Right renal cortex interstitium (tissue), 3 donors: ENCODE data around the gene POMZP3. TPM values are rescaled to one million over a fixed set of nuclear protein-coding genes. Genes with fewer than 3 reads are reported as not detected.
"Not testable (repeated sequence)": the region's sequence is repeated elsewhere in the genome, so short reads cannot be mapped to it uniquely, and the experiment has no call there.

Experiments
- DNase-seq, 3 donors: peaks; one replicate each; pipeline ENCODE4 v3.0.0-alpha.2; 2013; ENCODE audit warnings: low read depth in 3 of 3, low spot score in 2 of 3
- polyA plus RNA-seq, 3 donors: library from polyadenylated mRNA; unstranded; fragments of 120-200 nt; gene quantifications; one replicate each; pipeline ENCODE4 v1.2.1, GENCODE V29; 2013; ENCODE audit not compliant: insufficient read length in 3 of 3

The POMZP3 gene
- 10 to 100 TPM; 12.5 to 21.6 (median 14.4) TPM for polyA plus RNA-seq

DNA sequence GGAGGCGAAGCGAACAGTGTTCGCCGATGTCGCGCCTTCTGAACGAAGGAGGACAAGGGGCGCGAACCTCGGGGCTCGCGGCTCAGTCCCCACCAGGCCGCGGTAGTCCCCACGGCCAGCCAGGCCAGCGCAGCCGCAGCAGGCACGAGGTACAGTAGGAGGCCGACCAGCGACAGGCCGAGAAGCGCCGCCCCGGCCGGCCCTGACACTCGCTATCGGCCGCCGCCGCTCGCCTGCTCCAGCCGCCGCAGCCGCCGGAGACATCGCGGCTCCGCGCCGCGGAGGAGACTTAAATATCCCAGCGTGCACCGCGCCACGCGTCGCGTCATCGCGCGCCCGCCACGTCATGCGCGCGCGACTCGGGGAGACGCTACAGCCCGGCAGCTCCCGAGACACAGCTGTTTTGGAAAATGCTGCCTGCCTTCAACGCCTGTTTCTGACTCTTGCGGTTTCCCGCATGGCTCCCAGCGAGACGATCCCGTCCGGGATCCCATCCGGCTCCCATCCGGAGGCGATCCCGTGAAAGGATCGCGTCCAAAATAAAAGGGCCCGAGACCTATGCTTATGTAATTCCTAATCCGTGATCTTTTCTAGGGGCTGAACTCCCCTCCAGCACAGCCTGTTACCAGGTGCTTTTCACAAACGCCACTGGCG lies at the start of gene POMZP3:
Gene POMZP3, minus strand, starts transcription at position 291 of the 654 bp plus-strand sequence. CDS start 1,215 bp downstream, outside the sequence.
- peak in 2 of 3 donors; percentile 15 to 25 for DNase-seq

DNA sequence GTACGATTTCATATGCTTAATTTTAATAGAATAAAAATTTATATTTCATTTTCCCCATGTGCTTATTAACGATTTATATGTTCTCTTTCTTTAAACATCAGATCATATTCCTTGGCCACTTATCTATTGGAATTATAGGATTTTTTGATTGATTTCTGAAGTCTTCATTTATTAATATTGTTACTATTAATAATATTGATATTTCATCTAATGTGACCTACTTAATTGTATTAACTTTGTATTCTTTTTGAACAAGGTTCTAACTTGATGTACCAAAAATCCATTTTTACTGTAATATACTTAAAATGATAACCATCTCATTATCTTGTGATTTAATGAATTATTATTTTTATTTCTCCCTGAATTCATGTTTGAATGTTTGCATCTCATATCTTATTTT lies 48.7 kb upstream of the POMZP3 start:
- not testable (repeated sequence) for DNase-seq

DNA sequence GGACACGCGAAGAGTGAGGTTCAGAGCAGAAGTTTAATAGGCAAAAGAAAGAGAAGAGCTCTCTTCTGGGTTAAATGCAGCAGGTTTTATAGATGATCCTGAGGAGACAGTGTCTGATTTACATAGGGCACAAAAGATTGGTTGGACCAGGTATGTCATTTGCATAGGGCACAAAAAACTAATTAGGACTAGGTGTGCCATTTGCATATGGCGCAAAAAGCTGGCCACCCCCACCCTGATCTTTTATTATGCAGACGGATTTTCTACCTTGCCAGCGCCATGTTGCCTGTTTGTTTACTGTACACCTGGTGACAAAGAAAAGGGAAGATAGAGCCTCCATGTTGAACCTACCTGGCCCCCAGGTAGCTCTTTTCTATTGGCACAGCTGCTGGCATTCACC lies 46.3 kb upstream of the POMZP3 start:
- not testable (repeated sequence) for DNase-seq

DNA sequence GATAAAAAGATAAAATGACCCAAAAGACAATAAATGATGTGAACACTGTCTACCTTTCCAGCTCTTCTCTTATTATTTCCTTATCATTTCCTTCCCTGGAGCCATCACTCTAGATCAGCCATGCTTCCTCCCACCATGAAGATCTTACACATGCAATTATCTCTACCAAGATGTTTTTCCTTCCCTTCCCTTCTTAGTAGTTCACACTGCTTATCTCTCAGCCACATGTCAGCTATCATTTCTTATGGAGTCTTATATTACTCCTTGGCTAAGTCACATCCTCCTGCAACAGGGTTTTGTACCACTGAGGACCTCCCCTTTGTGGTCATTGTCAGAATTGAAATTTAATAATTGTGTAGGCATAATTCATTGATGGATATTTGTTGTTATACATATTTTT lies 32.1 kb upstream of the POMZP3 start:
- DNase-seq = not testable (repeated sequence)

DNA sequence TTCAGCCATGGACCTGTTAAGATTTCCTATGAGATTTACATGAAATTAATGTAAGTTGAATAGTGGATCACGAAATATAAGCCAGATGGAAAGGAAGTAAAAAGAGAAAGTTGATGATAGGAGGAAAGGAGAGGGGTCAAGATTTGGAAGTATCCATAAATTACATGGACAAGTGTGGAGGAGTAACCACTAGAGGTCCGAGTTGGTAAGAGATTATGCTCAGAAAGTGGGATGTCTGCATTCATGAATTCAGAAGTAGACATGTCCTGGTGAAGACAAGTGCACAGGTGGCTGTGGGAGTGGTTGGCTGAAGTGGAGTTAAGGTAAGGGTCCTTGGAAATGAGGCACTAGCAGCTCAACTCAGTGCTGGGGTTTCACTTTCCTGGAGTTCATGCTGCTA lies 29.3 kb upstream of the POMZP3 start:
- DNase-seq = not testable (repeated sequence)

DNA sequence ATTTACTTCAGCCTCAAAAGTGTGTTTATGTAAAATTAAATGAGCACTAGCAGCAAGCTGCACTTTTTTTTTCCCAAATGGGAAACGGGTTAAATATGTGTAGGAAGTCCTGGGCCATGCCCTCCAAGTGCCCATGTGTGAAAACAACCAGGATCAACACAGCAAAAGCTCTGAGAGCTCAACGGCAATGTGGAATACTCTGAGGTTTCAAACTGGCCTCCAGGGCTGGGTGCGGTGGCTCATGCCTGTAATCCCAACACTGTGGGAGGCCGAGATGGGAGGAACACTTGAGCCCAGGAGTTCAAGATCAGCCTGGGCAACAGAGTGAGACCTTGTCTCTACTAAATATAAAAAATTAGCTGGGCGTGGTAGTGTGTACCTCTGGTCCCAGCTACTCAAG lies 15.5 kb upstream of the POMZP3 start:
- DNase-seq = not testable (repeated sequence)

DNA sequence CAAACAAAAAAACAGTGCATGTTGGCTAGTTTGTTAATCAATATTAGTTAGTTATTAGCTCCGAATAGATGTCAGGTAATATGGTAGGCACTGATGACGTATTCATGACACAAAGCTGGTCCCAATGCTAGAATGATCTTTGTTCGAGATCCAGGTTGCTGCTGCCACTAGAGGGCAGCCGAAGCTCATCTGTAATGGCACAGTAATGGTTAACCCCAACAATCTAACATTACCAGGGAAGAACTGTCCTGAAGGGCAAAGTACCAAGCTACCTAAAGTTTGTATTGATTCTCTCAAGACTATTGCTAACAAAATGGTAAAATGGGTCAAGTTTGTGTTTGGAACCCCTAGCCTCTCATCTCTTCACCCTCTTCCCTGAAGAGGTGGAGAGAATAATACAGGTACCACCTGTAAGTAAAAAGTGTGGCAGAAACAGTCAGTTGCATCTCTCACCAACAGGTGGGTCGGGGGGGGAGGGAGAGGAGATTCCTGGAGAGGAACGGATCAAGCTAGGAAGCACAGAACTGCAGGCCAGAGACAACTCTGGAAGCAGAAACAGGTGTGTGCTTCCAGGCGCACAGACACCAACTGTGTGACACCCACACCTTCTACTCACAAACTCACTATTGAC lies 10.1 kb upstream of the POMZP3 start:
- not testable (repeated sequence) for DNase-seq

DNA sequence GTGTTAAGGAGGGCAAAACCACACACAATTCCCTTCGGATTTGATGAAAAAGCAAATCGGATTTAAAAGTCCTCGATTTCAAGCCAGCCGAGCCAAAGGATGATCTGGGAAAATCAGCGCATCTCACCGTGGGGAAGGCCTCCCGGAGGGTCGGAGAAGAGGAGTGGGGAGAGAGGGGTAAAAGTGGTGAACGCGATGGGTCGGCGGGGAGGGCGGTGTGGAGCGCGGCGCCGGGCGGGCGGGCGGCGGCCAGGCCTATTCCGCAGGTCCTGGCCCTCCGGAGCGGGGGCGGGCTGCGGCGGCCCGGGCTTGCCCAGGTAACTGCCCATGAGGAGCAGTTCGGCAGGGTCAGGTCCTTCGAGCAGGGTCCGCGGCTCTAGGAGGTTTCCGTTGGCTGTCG lies 498 bp downstream of the POMZP3 start:
- DNase-seq = peak in 1 of 3 donors; percentile 1

DNA sequence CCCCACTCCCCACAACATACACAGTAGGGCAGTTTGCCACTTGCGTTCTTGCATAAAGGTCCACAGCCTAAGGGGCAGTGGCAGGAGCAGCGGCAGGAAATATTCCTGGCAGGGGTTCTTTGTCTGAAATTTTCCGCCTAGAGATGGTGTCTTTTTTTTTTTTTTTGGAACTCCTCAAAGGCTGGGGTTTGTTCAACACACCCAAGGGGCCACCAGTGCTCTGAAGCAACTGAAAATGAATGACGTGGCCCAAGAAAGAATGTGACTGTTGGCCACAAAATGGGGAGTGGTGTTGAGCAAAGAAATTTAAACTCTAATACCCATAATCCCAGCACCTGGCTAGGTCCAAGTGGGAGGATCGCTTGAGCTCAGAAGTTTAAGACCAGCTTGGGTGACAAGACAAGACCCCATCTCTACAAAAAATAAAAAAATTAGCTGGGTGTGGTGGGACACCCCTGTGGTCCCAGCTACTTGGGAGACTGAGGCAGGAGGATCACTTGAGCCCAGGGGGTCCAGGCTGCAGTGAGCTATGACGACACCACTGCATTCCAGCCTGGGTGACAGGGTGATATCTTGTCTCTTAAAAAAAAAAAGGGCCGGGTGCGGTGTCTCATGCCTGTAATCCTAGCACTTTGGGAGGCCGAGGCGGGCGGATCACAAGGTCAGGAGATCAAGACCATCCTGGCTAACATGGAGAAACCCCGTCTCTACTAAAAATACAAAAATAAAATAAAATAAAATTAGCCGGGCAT lies 7.5 kb downstream of the POMZP3 start:
- not testable (repeated sequence) for DNase-seq

DNA sequence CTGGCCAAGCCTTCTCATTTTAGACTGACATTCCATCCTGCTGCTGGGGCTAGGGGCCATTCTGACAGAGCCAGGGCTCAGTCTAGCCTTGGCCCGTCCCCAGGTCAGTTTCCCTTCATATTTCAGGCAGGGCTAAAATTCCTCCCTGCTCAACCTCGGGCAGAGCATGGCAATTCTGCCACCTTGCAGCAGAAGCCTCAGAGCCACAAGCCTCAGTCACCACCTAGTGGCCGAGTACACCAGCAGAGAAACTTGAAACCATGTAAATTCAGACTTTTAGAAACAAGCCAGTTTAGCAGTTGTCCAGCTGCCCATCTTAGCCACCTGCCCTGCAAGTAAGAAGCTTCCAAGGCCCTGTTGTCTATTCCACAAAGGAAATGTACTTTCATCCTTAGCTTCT lies 13.3 kb downstream of the POMZP3 start:
- not testable (repeated sequence) for DNase-seq

DNA sequence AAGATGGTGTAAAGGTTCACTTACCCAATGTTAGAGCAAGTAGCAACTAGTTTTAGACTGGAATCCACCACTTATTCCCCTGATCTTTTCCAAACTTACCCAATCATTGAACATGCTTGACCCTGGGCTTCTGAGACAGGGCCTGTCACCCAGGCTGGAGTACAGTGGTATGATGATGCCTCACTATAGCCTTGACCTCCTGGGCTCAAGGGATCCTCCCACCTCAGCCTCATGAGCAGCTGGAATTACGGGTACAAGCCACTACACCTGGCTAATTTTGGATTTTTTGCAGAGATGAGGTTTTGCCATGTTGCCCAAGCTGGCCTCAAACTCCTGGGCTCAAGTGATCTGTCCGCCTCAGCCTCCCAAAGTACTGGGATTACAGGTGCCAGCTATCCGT lies 14.8 kb downstream of the POMZP3 start:
- DNase-seq = not testable (repeated sequence)

DNA sequence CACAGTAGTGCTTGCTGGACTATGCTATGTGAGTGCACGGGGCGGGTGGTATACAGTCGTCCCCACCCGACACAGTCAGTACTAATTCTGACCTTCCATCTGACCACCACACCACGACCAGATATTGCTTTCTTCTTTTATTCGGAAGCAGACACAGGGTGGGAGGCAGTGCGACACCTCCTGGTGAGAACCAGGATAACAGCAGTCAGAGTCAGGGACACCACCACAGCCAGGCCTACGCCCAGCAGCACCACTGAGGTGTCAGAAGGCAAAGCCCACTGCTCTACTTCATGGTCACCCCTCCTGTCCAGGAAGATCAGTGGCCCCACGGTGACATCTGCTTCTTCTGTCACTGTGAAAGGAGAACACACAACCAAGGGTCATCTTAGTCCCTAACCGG lies 17.2 kb downstream of the POMZP3 start:
- DNase-seq = not testable (repeated sequence)

DNA sequence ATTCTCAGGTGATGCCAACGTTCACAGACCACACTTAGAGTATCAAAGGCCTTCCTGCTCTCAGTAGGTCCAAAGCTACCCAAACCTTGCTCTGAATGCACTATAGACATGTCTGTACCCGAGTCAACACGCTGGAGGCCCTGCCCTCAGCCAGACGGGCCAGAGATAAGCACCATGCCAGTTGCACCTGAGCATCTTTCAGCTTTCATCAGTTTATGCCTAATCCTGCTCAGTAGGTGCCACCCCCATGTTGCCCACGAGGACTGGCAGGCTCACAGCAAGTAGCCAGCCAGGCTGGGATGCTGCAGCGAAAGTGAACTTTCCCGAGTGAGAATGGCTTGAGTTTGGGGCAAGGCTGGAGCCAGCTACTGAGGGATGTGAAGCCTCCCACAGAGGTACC lies 18.6 kb downstream of the POMZP3 start:
- not testable (repeated sequence) for DNase-seq

DNA sequence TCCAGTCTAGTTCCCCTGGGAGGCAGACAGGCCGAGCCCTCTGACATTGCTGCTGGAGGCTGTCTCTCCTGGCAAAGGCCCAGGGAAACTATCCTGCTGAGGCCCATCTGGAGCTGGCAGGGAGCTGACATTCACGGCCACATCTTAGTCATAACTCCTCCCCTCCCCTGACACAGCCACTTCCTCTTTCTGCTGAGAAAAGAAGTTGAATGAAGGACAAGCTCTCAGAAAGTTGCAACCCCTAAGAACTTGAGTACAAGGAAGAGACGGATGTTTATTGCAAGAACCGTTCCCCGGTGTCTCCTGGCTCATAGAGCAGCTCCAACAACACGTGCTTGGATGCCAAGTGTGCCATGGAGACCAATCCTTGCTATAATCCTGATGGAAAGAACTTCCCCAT lies 21.1 kb downstream of the POMZP3 start:
- not testable (repeated sequence) for DNase-seq

DNA sequence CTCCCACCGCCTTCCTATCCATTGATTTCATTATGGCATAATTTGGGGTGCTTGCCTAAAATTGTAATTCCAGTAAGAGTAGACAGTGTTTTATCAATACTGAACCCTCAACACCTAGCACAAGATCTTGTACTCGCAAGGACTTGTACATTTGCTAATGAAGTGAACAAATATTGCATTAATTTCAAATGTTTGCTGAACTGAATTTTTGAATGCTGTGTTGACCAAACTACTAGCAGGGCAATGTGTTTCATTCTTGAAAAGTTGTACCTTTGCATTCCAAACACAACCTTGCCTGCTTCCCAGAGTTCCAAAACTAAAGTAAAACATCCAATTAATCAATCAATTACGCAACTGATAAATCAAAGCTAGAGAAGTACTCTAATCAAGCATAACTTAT lies 26.4 kb downstream of the POMZP3 start:
- not testable (repeated sequence) for DNase-seq

DNA sequence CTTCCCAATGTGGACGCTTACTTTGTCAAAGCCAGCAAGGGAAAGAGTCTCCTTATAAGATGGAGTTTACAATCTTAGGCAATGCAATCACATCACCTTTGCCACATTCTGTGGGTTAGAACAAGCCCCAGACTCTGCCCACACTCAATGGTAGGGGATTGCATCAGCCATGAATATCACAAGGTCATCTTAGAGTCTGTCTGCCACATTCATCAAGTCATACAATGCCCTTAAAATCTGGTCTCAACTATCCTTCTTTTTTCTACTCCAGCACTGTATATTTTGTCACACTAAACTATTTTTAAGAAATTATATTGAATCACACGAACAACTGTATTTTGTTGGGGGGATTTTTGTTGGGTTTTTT lies 27.0 kb downstream of the POMZP3 start:
- not testable (repeated sequence) for DNase-seq

DNA sequence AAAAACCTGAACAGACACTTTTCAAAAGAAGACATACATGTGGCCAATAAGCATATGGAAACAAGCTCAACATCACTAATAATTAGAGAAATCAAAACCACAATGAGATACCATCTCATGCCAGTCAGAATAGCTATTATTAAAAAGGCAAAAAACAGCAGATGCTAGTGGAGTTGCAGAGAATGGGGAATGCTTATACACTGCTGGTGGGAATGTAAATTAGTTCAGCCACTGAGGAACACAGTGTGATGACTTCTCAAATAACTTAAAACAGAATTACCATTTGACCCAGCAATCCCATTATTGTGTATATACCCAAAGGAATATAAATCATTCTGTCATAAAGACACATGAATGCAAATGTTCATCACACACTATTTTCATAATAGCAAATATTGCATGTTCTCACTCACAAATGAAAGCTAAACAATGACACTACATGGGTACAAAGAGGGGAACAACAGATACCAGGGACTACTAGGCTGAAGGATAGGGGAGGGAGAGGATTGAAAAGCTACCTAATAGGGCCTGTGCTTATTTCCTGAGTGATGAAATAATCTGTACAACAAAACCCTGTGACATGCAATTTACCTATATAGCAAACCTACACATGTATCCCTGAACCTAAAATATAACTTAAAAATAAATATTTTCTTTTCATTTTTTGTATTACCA lies 28.4 kb downstream of the POMZP3 start:
- not testable (repeated sequence) for DNase-seq

DNA sequence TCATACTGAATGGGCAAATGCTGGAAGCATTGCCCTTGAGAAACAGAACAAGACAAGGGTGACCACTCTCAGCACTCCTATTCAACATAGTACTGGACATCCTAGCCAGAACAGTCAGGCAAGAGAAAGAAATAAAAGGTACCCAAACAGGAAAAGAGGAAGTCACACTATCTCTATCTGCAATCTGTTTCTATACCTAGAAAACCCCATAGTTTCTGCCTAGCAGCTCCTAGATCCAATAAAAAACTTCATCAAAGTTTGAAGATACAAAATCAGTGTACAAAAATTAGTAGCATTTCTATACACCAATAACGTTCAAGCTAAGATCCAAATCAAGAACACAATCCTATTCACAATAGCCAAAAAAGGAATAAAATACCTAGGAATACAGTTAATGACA lies 29.8 kb downstream of the POMZP3 start:
- not testable (repeated sequence) for DNase-seq

DNA sequence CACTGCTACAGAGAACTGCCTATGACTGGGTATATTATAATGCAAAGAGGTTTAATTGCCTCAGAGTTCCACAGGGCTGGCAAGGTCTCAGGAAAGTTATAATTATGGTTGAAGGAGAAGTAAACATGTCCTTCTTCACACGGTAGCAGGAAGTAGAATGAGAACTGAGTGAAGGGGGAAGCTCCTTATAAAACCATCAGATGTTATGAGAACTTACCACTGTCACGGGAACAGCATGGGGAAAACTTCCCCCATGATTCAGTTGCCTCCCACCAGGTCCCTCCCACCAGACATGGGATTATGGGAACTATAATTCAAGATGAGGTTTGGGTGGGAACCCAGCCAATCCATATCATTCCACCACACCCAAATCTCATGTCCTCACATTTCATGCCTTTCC lies 34.4 kb downstream of the POMZP3 start:
- not testable (repeated sequence) for DNase-seq

DNA sequence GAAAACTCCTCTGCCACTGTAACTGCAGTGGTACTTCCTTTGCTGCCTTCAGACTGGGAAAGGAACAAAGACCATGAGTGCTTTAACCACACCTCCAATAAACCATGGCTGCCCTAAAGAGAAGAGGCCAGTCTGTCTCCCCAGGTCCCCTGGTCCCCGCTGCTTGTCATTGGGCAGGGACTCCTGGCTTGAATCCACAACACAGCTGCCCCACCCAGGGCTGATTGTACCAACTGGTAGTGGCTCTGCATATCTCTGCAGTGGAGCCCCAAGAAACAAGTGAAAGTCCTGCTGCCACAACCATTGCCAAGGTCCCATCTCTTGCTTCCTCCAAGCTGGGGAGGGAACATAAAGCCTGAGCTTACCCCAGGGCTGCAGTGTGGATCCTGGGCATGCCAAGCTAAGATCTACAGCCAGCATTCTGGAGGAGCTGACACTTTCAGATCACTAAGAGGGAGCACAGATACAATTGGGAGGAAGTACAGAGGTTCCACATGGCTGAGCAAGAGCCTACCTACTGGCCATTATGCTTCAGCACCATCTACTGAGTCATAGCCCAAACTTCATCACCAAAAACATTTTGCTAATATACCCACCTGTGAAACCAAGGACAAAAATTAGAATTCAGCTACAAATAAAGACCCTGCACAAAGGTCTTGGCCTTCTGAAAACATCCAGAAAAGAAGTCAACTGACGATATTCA lies 35.3 kb downstream of the POMZP3 start:
- DNase-seq = not testable (repeated sequence)
